Thyroid gland (tissue), 4 donors: Measurements from ENCODE around the gene RADIL.

Source experiments
- POLR2A ChIP-seq, 2 donors: fragments of 450-650 bp; IDR thresholded peaks; one replicate each; pipeline ENCODE4 v1.6.1; 2017; ENCODE audit warnings: antibody characterized with exemption in 2 of 2, mild to moderate bottlenecking in 2 of 2, moderate library complexity in 1 of 2
- TF ChIP-seq, protein P1 (sequence below), 6 experiments: fragments of 200-600 bp in 3 of 6; fragments of 450-650 bp in 3 of 6; sonication (generic) in 3 of 6; IDR thresholded peaks; one replicate each; pipeline ENCODE4 v1.5.1; 2016 to 2019; ENCODE audit warnings: antibody characterized with exemption in 6 of 6, mild to moderate bottlenecking in 2 of 6, inconsistent platforms in 1 of 6, moderate library complexity in 1 of 6

GRCh38 chr7:4817178-4817901 lies 66.2 kb downstream of the RADIL start:
- TF ChIP-seq, protein P1, sequence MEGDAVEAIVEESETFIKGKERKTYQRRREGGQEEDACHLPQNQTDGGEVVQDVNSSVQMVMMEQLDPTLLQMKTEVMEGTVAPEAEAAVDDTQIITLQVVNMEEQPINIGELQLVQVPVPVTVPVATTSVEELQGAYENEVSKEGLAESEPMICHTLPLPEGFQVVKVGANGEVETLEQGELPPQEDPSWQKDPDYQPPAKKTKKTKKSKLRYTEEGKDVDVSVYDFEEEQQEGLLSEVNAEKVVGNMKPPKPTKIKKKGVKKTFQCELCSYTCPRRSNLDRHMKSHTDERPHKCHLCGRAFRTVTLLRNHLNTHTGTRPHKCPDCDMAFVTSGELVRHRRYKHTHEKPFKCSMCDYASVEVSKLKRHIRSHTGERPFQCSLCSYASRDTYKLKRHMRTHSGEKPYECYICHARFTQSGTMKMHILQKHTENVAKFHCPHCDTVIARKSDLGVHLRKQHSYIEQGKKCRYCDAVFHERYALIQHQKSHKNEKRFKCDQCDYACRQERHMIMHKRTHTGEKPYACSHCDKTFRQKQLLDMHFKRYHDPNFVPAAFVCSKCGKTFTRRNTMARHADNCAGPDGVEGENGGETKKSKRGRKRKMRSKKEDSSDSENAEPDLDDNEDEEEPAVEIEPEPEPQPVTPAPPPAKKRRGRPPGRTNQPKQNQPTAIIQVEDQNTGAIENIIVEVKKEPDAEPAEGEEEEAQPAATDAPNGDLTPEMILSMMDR (IDR thresholded peaks at IDR 0.05): no peak
- TF ChIP-seq POLR2A (IDR thresholded peaks at IDR 0.05): no peak
